ENCODE data around the gene RNF213.

Gene RNF213

GRCh38 chr17:80260791-80261158, at the start of gene RNF213:
Gene RNF213 (plus strand): TSS chr17:80260852. CDS start chr17:80263682, 2,830 bp downstream.
- DNase-seq (ENCODE audit: low read depth in 2 of 2): peak in 1 of 2 donors; percentile 21

GRCh38 chr17:80212109-80212508, 48.5 kb upstream of the RNF213 start:
- DNase-seq (ENCODE audit: low read depth in 2 of 2): no peak

GRCh38 chr17:80212511-80212910, 48.1 kb upstream of the RNF213 start:
- DNase-seq (ENCODE audit: low read depth in 2 of 2): no peak

- no peak for DNase-seq (ENCODE audit: low read depth in 2 of 2)
Observed at GRCh38 chr17:80212962-80213642, 47.5 kb upstream of the RNF213 start.

- DNase-seq (ENCODE audit: low read depth in 2 of 2): no peak
Observed at GRCh38 chr17:80213643-80213975, 47.0 kb upstream of the RNF213 start.

GRCh38 chr17:80214012-80214877, 46.4 kb upstream of the RNF213 start:
- no peak for DNase-seq (ENCODE audit: low read depth in 2 of 2)

GRCh38 chr17:80214878-80215210, 45.8 kb upstream of the RNF213 start:
- no peak for DNase-seq (ENCODE audit: low read depth in 2 of 2)

- DNase-seq (ENCODE audit: low read depth in 2 of 2): no peak
Observed at GRCh38 chr17:80216473-80217456, 43.9 kb upstream of the RNF213 start.

GRCh38 chr17:80217703-80218362, 42.8 kb upstream of the RNF213 start:
- no peak for DNase-seq (ENCODE audit: low read depth in 2 of 2)

- DNase-seq (ENCODE audit: low read depth in 2 of 2): no peak
Observed at GRCh38 chr17:80218391-80218790, 42.3 kb upstream of the RNF213 start.

- DNase-seq (ENCODE audit: low read depth in 2 of 2): peak; percentile 90 to 91
Observed at GRCh38 chr17:80219013-80219762, 41.5 kb upstream of the RNF213 start.

GRCh38 chr17:80219763-80220053, 40.9 kb upstream of the RNF213 start:
- no peak for DNase-seq (ENCODE audit: low read depth in 2 of 2)

- peak; percentile 17 to 38 for DNase-seq (ENCODE audit: low read depth in 2 of 2)
Observed at GRCh38 chr17:80220054-80220735, 40.5 kb upstream of the RNF213 start, which contains the start of the genes SGSH and SLC26A11. Gene SGSH (minus strand): TSS chr17:80220333. CDS start chr17:80220313, 20 bp downstream. Gene SLC26A11 (plus strand): TSS chr17:80220427. CDS start chr17:80221561, 1,134 bp downstream.

- no peak for DNase-seq (ENCODE audit: low read depth in 2 of 2)
Observed at GRCh38 chr17:80220736-80221215, 39.9 kb upstream of the RNF213 start.

- DNase-seq (ENCODE audit: low read depth in 2 of 2): no peak
Observed at GRCh38 chr17:80221351-80222105, 39.1 kb upstream of the RNF213 start.

GRCh38 chr17:80222376-80223141, 38.1 kb upstream of the RNF213 start:
- no peak for DNase-seq (ENCODE audit: low read depth in 2 of 2)

- no peak for DNase-seq (ENCODE audit: low read depth in 2 of 2)
Observed at GRCh38 chr17:80223142-80223815, 37.4 kb upstream of the RNF213 start.

Data from stimulated activated CD8-positive, alpha-beta memory T cell treated with anti-CD3 and anti-CD28 coated beads, Interleukin-7, amount 100 ng/mL, for 1 hour (primary cell).